SK-N-SH (cell line): Measurements from ENCODE around the gene ARHGAP26. TPM values are rescaled to one million over a fixed set of nuclear protein-coding genes. Genes with fewer than 3 reads are reported as not detected.

Source experiments
- CTCF ChIA-PET: fragments of 300-600, 350-600 bp; formaldehyde crosslinking; extraction: SDS; loops from one replicate; lab custom pipeline; 2021; lab: Yijun Ruan, JAX
- POLR2A ChIA-PET: fragments of 350-600 bp; sonication (Branson Sonifier 250); formaldehyde crosslinking; extraction: SDS; loops from one replicate; lab custom pipeline; 2020; ENCODE audit warnings: antibody characterized with exemption, inconsistent platforms; lab: Yijun Ruan, JAX
- DNase-seq: peaks from one replicate; pipeline ENCODE4 v3.0.0; 2012
- H2AFZ ChIP-seq: fragments of 200-600 bp; sonication (generic); 2 replicates; pipeline ENCODE4 v1.8.1; 2016; ENCODE audit warnings: antibody characterized with exemption, mild to moderate bottlenecking, low read depth
- H3F3A ChIP-seq: fragments of 200-600 bp; sonication (generic); replicated peaks from 2 replicates; pipeline ENCODE3; 2016; ENCODE audit warnings: antibody characterized with exemption, mild to moderate bottlenecking; ENCODE audit not compliant: insufficient read depth
- H3K27ac ChIP-seq, 2 experiments: fragments of 200-500 bp in 1 of 2; fragments of 200-600 bp in 1 of 2; sonication (Bioruptor generic) in 1 of 2; sonication (generic), shearing (Covaris generic) in 1 of 2; 2 replicates each; pipeline versions ENCODE4 v1.5.1 to v1.6.1; 2014 to 2016; ENCODE audit warnings: low read depth in 2 of 2, inconsistent platforms in 1 of 2, low read length in 1 of 2, mild to moderate bottlenecking in 1 of 2, mixed read lengths in 1 of 2
- H3K27me3 ChIP-seq: fragments of 200-600 bp; sonication (generic), shearing (Covaris generic); 2 replicates; pipeline ENCODE4 v1.6.1; 2016; ENCODE audit warnings: mixed run types; ENCODE audit not compliant: insufficient read depth
- H3K36me3 ChIP-seq, 2 experiments: fragments of 200-500 bp in 1 of 2; fragments of 200-600 bp in 1 of 2; sonication (Bioruptor generic) in 1 of 2; sonication (generic) in 1 of 2; replicated peaks in 1 of 2; 2 replicates each; pipeline versions ENCODE3 to v1.5.1; 2014 to 2016; ENCODE audit warnings: low read length in 1 of 2, mild to moderate bottlenecking in 1 of 2; ENCODE audit not compliant: insufficient read depth in 2 of 2, control insufficient read depth in 1 of 2
- H3K4me1 ChIP-seq, 2 experiments: fragments of 200-500 bp in 1 of 2; fragments of 200-600 bp in 1 of 2; sonication (Bioruptor generic) in 1 of 2; sonication (generic), shearing (Covaris generic) in 1 of 2; 2 replicates each; pipeline versions ENCODE4 v1.5.1 to v1.6.1; 2014 to 2016; ENCODE audit warnings: low read depth in 1 of 2, low read length in 1 of 2, mixed run types in 1 of 2; ENCODE audit not compliant: insufficient read depth in 2 of 2, control insufficient read depth in 1 of 2
- H3K4me2 ChIP-seq: fragments of 200-600 bp; sonication (generic), shearing (Covaris generic); 2 replicates; pipeline ENCODE4 v1.6.1; 2017; ENCODE audit warnings: mixed run types
- H3K4me3 ChIP-seq, 2 experiments: fragments of 200-500 bp in 1 of 2; fragments of 200-600 bp in 1 of 2; sonication (Bioruptor generic) in 1 of 2; sonication (generic), shearing (Covaris generic) in 1 of 2; 2 replicates each; pipeline versions ENCODE4 v1.5.1 to v1.8.1; 2014 to 2016; ENCODE audit warnings: low read depth in 2 of 2, inconsistent platforms in 1 of 2, low read length in 1 of 2, mild to moderate bottlenecking in 1 of 2, mixed read lengths in 1 of 2, moderate library complexity in 1 of 2
- H3K79me2 ChIP-seq: fragments of 200-600 bp; sonication (generic); 2 replicates; pipeline ENCODE4 v1.8.1; 2017; ENCODE audit warnings: mild to moderate bottlenecking; ENCODE audit not compliant: insufficient read depth
- H3K9ac ChIP-seq: fragments of 200-600 bp; sonication (generic); 2 replicates; pipeline ENCODE4 v1.6.1; 2017; ENCODE audit warnings: mixed run types
- H3K9me2 ChIP-seq: fragments of 200-600 bp; sonication (generic); 2 replicates; pipeline ENCODE4 v1.6.1; 2017; ENCODE audit warnings: mixed run types
- H3K9me3 ChIP-seq: fragments of 200-600 bp; sonication (generic); 2 replicates; pipeline ENCODE4 v1.6.1; 2017; ENCODE audit warnings: mixed run types, mild to moderate bottlenecking, moderate library complexity
- H4K20me1 ChIP-seq: fragments of 200-600 bp; sonication (generic); 2 replicates; pipeline ENCODE4 v1.6.1; 2017; ENCODE audit warnings: mild to moderate bottlenecking, mixed run types; ENCODE audit not compliant: insufficient read depth
- EP300 ChIP-seq, 2 experiments: IDR thresholded peaks; 2 replicates each; pipeline versions ENCODE4 v1.4.0 to v1.6.1; 2012; ENCODE audit warnings: borderline replicate concordance in 1 of 2, low read depth in 1 of 2, low read length in 1 of 2
- EZH2phosphoT487 ChIP-seq: fragments of 200-600 bp; sonication (generic); IDR thresholded peaks from 2 replicates; pipeline ENCODE4 v1.6.1; 2017; ENCODE audit warnings: low read depth, mixed run types, mild to moderate bottlenecking, antibody characterized with exemption, moderate library complexity, borderline replicate concordance
- FOXM1 ChIP-seq: IDR thresholded peaks from 2 replicates; pipeline ENCODE4 v1.4.0; 2012; ENCODE audit warnings: low read depth, mild to moderate bottlenecking
- GABPA ChIP-seq: IDR thresholded peaks from 2 replicates; pipeline ENCODE4 v1.4.0; 2012; ENCODE audit warnings: low read depth, mild to moderate bottlenecking
- GATA2 ChIP-seq: sonication (generic); formaldehyde crosslinking; IDR thresholded peaks from 2 replicates; pipeline ENCODE4 v1.5.0; 2020; ENCODE audit warnings: mild to moderate bottlenecking, missing genetic modification reagents
- JUND ChIP-seq: IDR thresholded peaks from 2 replicates; pipeline ENCODE4 v1.4.0; 2012
- MAX ChIP-seq: IDR thresholded peaks from 2 replicates; pipeline ENCODE4 v1.4.0; 2012; ENCODE audit warnings: low read depth
- MXI1 ChIP-seq: IDR thresholded peaks from 2 replicates; pipeline ENCODE4 v1.6.1; 2012; ENCODE audit warnings: mild to moderate bottlenecking, low read depth, low read length, improper control_type of control experiment
- NRF1 ChIP-seq: IDR thresholded peaks from 2 replicates; pipeline ENCODE4 v1.6.1; 2012; ENCODE audit warnings: low read depth, mild to moderate bottlenecking, low read length
- RAD21 ChIP-seq: IDR thresholded peaks from 2 replicates; pipeline ENCODE4 v1.6.1; 2012; ENCODE audit warnings: mild to moderate bottlenecking, low read length
- REST ChIP-seq: IDR thresholded peaks from 2 replicates; pipeline ENCODE4 v1.6.1; 2012; ENCODE audit warnings: mild to moderate bottlenecking, low read depth, low read length, moderate library complexity
- RFX5 ChIP-seq: IDR thresholded peaks from 2 replicates; pipeline ENCODE4 v1.6.1; 2012; ENCODE audit warnings: mild to moderate bottlenecking, improper control_type of control experiment, low read length
- SIN3A ChIP-seq: IDR thresholded peaks from 2 replicates; pipeline ENCODE4 v1.6.1; 2012; ENCODE audit warnings: low read depth, mild to moderate bottlenecking, low read length, moderate library complexity, borderline replicate concordance
- TAF1 ChIP-seq: IDR thresholded peaks from 2 replicates; pipeline ENCODE4 v1.6.1; 2012; ENCODE audit warnings: low read depth, mild to moderate bottlenecking, low read length, moderate library complexity, borderline replicate concordance
- TCF12 ChIP-seq: IDR thresholded peaks from 2 replicates; pipeline ENCODE4 v1.4.0; 2012
- TEAD4 ChIP-seq: IDR thresholded peaks from 2 replicates; pipeline ENCODE4 v1.4.0; 2012; ENCODE audit warnings: mild to moderate bottlenecking, borderline replicate concordance; ENCODE audit not compliant: insufficient read depth
- WGBS: methylation state at CpG from one replicate; pipeline ENCODE4 v1.1.6; 2017; ENCODE audit warnings: low lambda C conversion rate; 5-methylcytosine and 5-hydroxymethylcytosine counted together
- polyA plus RNA-seq, 3 experiments: library from polyadenylated mRNA; depleted of rRNA; stranded (reverse); fragments of >200 nt; gene quantifications; 2 replicates each; pipeline ENCODE4 v1.2.3, GENCODE V29; 2012
- TF ChIP-seq, protein P1 (sequence below): IDR thresholded peaks from 2 replicates; pipeline ENCODE4 v1.4.0; 2012; ENCODE audit warnings: low read depth, borderline replicate concordance

ARHGAP26 gene
- polyA plus RNA-seq, 1 of the 3 experiments (the other 2 are of a cell fraction): 6.1 TPM

DNA sequence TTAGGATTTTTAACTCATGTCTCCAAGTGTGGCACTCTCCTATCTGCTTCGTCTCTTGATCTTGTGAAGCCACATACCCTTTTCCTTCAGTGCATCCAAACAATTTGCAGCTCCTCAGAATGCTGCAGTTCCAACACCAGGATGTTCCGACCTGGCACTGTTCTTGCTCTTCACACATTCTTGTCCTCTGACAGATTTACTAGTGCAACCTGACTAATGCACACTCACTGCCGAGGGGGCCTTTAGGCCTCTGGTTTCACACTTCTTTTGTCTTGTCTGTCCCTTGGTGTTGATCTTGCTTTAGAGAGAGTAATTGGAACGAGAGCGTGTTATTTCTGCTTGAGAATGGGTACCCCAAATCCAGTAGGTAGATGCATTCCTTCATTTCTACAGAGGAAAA, 15.0 kb downstream of the ARHGAP26 start:
- H3K4me1 ChIP-seq: peaks cover 21 to 45% of the 10 kb centered on the region in 2 experiments; a peak in 3 of 4 replicates
- H3K27me3 ChIP-seq: no peaks in the 10 kb centered on the region
- no peak overlapping the region for H3K4me3 ChIP-seq
- no peak for DNase-seq
- H3K9me2 ChIP-seq: no peaks in the 10 kb centered on the region
- WGBS: 94% methylated on average over 5 of the region's 5 CpGs
- TF ChIP-seq NRF1 (no peak), MXI1 (no peak), TAF1 (no peak), MAX (no peak), RAD21 (no peak), REST (no peak), TCF12 (no peak), RFX5 (no peak), JUND (no peak), FOXM1 (no peak), GABPA (no peak), EZH2phosphoT487 (no peak), TEAD4 (no peak), EP300 (IDR thresholded peaks at IDR 0.05; ENCODE audit: borderline replicate concordance in 1 of 2, low read depth in 1 of 2, low read length in 1 of 2) (no peak), SIN3A (no peak), GATA2 (CRISPR knock-in tag) (no peak)
- TF ChIP-seq, protein P1, sequence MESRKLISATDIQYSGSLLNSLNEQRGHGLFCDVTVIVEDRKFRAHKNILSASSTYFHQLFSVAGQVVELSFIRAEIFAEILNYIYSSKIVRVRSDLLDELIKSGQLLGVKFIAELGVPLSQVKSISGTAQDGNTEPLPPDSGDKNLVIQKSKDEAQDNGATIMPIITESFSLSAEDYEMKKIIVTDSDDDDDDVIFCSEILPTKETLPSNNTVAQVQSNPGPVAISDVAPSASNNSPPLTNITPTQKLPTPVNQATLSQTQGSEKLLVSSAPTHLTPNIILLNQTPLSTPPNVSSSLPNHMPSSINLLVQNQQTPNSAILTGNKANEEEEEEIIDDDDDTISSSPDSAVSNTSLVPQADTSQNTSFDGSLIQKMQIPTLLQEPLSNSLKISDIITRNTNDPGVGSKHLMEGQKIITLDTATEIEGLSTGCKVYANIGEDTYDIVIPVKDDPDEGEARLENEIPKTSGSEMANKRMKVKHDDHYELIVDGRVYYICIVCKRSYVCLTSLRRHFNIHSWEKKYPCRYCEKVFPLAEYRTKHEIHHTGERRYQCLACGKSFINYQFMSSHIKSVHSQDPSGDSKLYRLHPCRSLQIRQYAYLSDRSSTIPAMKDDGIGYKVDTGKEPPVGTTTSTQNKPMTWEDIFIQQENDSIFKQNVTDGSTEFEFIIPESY: no peak
- CTCF ChIA-PET: interaction anchor here (1.4 to 2.6 kb wide), 5 partner anchors 24 to 78 kb away, joined by 4 to 13 read pairs (median 7); no protein-coding TSS in a partner anchor
- no peaks in the 10 kb centered on the region for H4K20me1 ChIP-seq
- 0 out of 2 replicates have a peak, but pooled peaks cover 3% of the 10 kb centered on the region for H3K79me2 ChIP-seq
- POLR2A ChIA-PET: interaction anchor here (1.8 to 2.7 kb wide), 2 partner anchors 14 to 24 kb away, joined by 8 to 15 read pairs; partner anchors contain the start of gene ARHGAP26
- H3K9ac ChIP-seq: no peak overlapping the region
- H3K27ac ChIP-seq: peak overlapping the region in 1 of 2 experiments; percentile 17; a peak in 1 of 4 replicates
- no peak overlapping the region for H2AFZ ChIP-seq
- no peaks in the 10 kb centered on the region for H3K36me3 ChIP-seq
- H3K4me2 ChIP-seq: no peak overlapping the region
- H3K9me3 ChIP-seq: no peaks in the 10 kb centered on the region
- no peaks in the 10 kb centered on the region for H3F3A ChIP-seq
